SK-N-MC (cell line): ENCODE data around the gene CD276.

Experiments used
- DNase-seq: peaks from one replicate; pipeline ENCODE4 v3.0.0-alpha.2; 2011; ENCODE audit warnings: low read depth, low spot score
- H3K27ac ChIP-seq: fragments of 200-600 bp; sonication (generic); 2 replicates; pipeline ENCODE4 v1.5.1; 2016; ENCODE audit warnings: mixed run types
- H3K36me3 ChIP-seq: fragments of 200-600 bp; sonication (generic); 2 replicates; pipeline ENCODE4 v1.6.1; 2017; ENCODE audit warnings: antibody characterized with exemption, low read length, mixed read lengths; ENCODE audit not compliant: insufficient read depth
- H3K4me3 ChIP-seq: fragments of 200-600 bp; sonication (generic); 2 replicates; pipeline ENCODE4 v1.5.1; 2016
- H3K9ac ChIP-seq: fragments of 200-600 bp; sonication (generic); 2 replicates; pipeline ENCODE4 v1.8.0; 2017; ENCODE audit warnings: mixed run types, mixed read lengths; ENCODE audit not compliant: insufficient read length
- H3K9me3 ChIP-seq: fragments of 200-600 bp; sonication (generic); 2 replicates; pipeline ENCODE4 v1.6.1; 2017; ENCODE audit warnings: low read depth, mild to moderate bottlenecking, antibody characterized with exemption, low read length, moderate library complexity, mixed read lengths
- EZH2 ChIP-seq: fragments of 200-600 bp; sonication (generic); IDR thresholded peaks from one replicate; pipeline ENCODE4 v1.6.1; 2017; ENCODE audit warnings: antibody characterized with exemption
- FOXP2 ChIP-seq: optimal IDR thresholded peaks from 2 replicates; pipeline ENCODE3; 2011; ENCODE audit warnings: mild to moderate bottlenecking, moderate library complexity; ENCODE audit not compliant: insufficient read depth; ENCODE audit errors: extremely low read length, control extremely low read depth
- POLR2AphosphoS5 ChIP-seq: IDR thresholded peaks from 2 replicates; pipeline ENCODE4 v1.6.1; 2012; ENCODE audit warnings: mild to moderate bottlenecking, low read depth, low read length, borderline replicate concordance

Gene CD276

DNA sequence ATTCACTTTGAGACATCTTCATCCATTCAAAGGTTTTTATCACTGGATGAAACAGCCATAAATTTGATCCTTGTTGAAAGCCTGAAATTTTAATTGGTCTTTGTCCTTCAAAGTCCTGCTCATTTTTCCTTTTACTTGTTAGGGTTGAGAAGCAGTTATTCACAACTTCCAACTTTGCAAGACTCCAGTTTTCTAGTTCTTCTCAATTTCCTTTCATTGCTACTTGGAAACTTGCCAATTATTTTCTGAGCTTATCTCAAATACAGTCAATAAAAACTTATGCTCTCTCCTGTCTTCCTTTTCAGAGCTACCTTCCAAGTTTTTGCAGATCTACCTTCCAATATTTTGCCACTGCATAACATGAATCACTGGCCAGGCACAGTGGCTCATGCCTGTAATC, 23.7 kb upstream of the CD276 start:
- DNase-seq: no peak
- Histone ChIP-seq H3K27ac (no peak overlapping the region), H3K36me3 (no peaks in the 10 kb centered on the region), H3K9ac (no peak overlapping the region), H3K4me3 (no peak overlapping the region), H3K9me3 (no peaks in the 10 kb centered on the region)
- TF ChIP-seq POLR2AphosphoS5: no peak
- no peak for TF ChIP-seq EZH2
- TF ChIP-seq FOXP2: no peak

DNA sequence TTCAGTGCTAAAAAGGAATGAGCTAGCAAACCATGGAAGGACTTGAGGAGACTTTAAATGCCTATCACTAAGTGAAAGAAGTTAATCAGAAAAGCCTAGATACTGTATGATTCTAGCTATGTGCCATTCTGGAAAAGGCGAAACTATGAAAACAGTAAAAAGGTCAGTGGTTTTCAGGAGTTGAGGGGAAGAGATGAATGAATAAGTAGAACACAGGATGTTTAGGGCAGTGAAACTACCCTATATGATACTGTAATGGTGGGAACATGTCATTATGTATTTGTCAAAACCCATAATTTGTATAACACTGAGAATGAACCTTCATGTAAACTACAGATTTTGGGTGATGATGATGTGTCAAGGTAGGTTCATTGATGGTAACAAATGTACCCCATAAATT, 9.6 kb upstream of the CD276 start:
- Histone ChIP-seq H3K36me3 (no peaks in the 10 kb centered on the region), H3K4me3 (no peak overlapping the region), H3K9ac (no peak overlapping the region), H3K9me3 (no peaks in the 10 kb centered on the region), H3K27ac (no peak overlapping the region)
- DNase-seq: no peak
- TF ChIP-seq FOXP2: no peak
- no peak for TF ChIP-seq EZH2
- no peak for TF ChIP-seq POLR2AphosphoS5

DNA sequence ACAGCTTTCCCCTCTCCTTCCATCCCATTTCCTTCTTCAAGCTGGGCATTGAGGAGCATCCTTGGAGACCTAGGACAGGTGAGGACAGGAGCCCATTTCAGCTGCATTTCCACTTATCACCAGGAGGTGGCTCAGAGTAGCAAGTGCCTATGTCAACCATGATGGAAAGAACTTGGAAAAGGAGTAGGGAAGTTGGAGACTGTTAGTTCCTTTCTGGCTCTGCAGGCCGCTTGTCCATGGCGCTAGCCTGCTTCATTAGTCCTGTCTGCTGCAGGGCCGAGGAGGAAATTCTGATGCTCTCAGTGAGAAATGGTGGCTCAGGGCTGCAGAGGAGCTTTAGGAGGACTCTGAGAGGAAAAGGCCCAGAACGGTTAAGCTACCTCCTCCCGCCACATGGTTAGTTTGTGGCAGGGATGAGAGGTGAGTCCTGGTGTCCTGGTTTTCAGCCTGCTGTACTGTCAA, 7.0 kb upstream of the CD276 start:
- Histone ChIP-seq H3K27ac (no peak overlapping the region), H3K9ac (no peak overlapping the region), H3K36me3 (no peaks in the 10 kb centered on the region), H3K9me3 (no peaks in the 10 kb centered on the region), H3K4me3 (no peak overlapping the region)
- TF ChIP-seq EZH2 (no peak), POLR2AphosphoS5 (no peak), FOXP2 (no peak)
- no peak for DNase-seq

DNA sequence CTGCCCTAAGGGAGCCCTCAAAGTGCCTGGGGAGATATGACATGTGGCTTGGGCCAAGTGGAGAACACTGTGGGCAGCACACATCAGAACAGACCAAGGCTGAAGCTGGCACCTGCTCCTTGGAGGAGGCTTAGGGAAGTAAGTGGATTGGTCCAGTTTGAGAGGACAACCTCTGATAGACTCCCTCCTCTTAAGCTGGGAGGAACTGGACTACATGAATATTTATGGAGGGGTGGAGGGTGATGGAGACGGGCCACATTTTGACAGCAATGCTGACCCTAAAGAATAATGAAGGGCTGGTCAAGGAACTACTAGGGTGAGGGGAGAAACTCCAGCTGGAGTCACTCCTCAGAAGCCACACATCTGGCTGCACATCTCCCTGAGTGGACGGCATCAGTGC, 6.5 kb upstream of the CD276 start:
- no peak overlapping the region for H3K4me3 ChIP-seq
- no peaks in the 10 kb centered on the region for H3K36me3 ChIP-seq

GRCh38 chr15:73678498-73678897, 5.7 kb upstream of the CD276 start:
- DNase-seq: no peak
- Histone ChIP-seq H3K27ac (no peak overlapping the region), H3K4me3 (no peak overlapping the region), H3K9me3 (no peaks in the 10 kb centered on the region), H3K9ac (no peak overlapping the region), H3K36me3 (no peaks in the 10 kb centered on the region)
- TF ChIP-seq FOXP2: no peak
- no peak for TF ChIP-seq POLR2AphosphoS5
- TF ChIP-seq EZH2: no peak

More for the DNA sequence above, 6.5 kb upstream of the CD276 start:
- H3K9me3 ChIP-seq: no peaks in the 10 kb centered on the region
- TF ChIP-seq FOXP2 (no peak), POLR2AphosphoS5 (no peak), EZH2 (no peak)
- no peak overlapping the region for H3K27ac ChIP-seq
- no peak for DNase-seq
- no peak overlapping the region for H3K9ac ChIP-seq

DNA sequence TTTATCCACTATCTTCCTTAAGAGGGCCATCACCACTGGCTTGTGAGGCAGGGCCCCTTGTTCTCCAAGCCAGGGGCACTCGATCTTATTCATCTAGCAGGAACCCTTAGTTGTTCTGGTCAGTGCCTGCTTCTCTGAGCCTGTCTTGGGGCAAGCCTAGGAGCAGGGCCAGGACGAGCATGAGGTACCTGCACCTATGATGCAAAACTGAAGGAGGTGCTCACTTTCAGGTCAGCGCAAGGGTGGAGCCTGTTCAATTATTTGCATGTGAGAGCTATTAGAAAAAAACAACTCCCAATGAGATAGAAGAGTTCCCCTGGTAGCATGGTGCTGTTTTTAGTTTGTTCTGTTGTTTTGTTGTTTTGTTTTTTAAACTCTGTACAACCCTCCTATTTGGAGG, 5.0 kb upstream of the CD276 start:
- Histone ChIP-seq H3K9ac (no peak overlapping the region), H3K4me3 (no peak overlapping the region), H3K36me3 (no peaks in the 10 kb centered on the region), H3K27ac (no peak overlapping the region), H3K9me3 (no peaks in the 10 kb centered on the region)
- TF ChIP-seq EZH2 (no peak), FOXP2 (no peak), POLR2AphosphoS5 (no peak)
- no peak for DNase-seq

DNA sequence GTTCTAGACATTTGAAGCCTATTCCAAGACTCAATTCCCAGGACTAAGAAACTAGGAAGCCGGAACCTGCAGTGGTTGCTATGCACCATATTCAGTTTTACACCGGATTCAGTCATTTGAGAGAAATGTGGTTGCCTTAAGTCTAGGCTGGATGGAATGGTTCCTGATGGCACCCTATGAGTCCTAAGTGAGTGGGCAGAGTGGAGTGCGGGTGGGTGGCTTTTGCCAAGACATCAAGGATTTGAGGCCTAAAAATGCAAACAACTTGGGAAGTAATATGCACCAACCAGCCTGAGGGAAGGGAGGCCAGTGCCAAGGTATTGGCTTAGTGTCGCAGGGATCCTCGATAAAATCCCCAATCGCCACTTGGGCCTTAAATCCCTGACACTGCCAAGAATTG, 4.2 kb upstream of the CD276 start:
- Histone ChIP-seq H3K4me3 (no peak overlapping the region), H3K9me3 (no peaks in the 10 kb centered on the region), H3K36me3 (no peaks in the 10 kb centered on the region), H3K9ac (no peak overlapping the region), H3K27ac (no peak overlapping the region)
- TF ChIP-seq FOXP2: no peak
- no peak for TF ChIP-seq POLR2AphosphoS5
- TF ChIP-seq EZH2: no peak
- DNase-seq: no peak

GRCh38 chr15:73680549-73680948, 3.6 kb upstream of the CD276 start:
- no peak overlapping the region for H3K9ac ChIP-seq
- H3K4me3 ChIP-seq: no peak overlapping the region
- TF ChIP-seq EZH2 (no peak), FOXP2 (no peak), POLR2AphosphoS5 (no peak)
- no peaks in the 10 kb centered on the region for H3K9me3 ChIP-seq
- no peaks in the 10 kb centered on the region for H3K36me3 ChIP-seq
- DNase-seq: no peak
- no peak overlapping the region for H3K27ac ChIP-seq

- Histone ChIP-seq H3K4me3 (no peak overlapping the region), H3K36me3 (no peaks in the 10 kb centered on the region), H3K9ac (no peak overlapping the region), H3K9me3 (no peaks in the 10 kb centered on the region), H3K27ac (no peak overlapping the region)
- no peak for DNase-seq
- TF ChIP-seq EZH2 (no peak), FOXP2 (no peak), POLR2AphosphoS5 (no peak)
Measured at GRCh38 chr15:73681063-73681462, 3.1 kb upstream of the CD276 start.
